Activated CD4-positive, alpha-beta T cell treated with anti-CD3 and anti-CD28 coated beads for 48 hours (primary cell): ENCODE measurements around the gene AKAP10.
"Not testable (repeated sequence)": the region's sequence is repeated elsewhere in the genome, so short reads cannot be mapped to it uniquely, and the experiment has no call there.

Source experiments
- DNase-seq: peaks from one replicate; pipeline ENCODE4 v3.0.0-alpha.2; 2020

Gene AKAP10

DNA sequence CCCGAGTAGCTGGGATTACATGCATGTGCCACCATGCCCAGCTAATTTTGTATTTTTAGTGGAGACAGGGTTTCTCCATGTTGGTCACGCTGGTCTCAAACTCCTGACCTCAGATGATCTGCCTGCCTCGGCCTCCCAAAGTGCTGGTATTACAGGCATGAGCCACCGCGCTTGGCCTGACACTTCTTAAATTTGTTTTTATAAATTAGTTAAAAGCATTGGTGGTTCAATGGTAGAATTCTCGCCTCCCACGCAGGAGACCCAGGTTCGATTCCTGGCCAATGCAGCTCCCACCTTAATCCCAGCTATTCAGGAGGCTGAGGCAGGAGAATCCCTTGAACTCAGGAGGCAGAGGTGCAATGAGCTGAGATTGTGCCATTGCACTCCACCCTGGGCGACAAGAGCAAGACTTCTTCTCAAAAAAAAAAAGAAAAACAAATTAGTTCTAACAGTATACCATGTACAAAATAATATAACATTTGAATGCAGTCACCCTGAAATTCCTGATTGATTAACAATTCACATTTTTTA lies 116.9 kb downstream of the AKAP10 start:
- DNase-seq, result not testable (repeated sequence)

DNA sequence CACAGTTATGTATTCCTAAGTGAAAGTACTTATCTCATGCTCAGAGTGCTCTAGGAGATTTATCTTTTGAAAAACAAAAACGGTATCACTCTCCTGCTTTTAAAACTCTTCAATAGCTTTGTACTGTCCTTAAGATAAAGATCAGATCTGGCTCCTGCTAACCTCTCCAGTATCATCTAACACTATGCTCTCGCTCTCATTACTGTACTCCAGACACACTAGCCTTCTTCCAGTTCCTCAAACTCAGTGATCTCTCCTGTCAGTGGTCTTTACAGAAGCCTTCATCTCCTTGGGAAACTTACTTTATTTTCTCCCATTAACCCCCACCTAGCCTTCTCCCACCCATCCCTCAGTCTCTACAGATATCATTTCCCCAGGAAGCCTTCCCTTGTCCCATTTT lies 120.0 kb downstream of the AKAP10 start:
- no peak for DNase-seq
